HG03103 (cell line): ENCODE measurements around the gene RNF7.
"Not testable (repeated sequence)": the region's sequence is repeated elsewhere in the genome, so short reads cannot be mapped to it uniquely, and the experiment has no call there.

Source experiments
- ATAC-seq: cut with Tn5 transposase; IDR thresholded peaks from one replicate; pipeline ENCODE4 v1.9.1; 2021; ENCODE audit warnings: low read depth; ENCODE audit not compliant: unreplicated experiment

Gene RNF7

DNA sequence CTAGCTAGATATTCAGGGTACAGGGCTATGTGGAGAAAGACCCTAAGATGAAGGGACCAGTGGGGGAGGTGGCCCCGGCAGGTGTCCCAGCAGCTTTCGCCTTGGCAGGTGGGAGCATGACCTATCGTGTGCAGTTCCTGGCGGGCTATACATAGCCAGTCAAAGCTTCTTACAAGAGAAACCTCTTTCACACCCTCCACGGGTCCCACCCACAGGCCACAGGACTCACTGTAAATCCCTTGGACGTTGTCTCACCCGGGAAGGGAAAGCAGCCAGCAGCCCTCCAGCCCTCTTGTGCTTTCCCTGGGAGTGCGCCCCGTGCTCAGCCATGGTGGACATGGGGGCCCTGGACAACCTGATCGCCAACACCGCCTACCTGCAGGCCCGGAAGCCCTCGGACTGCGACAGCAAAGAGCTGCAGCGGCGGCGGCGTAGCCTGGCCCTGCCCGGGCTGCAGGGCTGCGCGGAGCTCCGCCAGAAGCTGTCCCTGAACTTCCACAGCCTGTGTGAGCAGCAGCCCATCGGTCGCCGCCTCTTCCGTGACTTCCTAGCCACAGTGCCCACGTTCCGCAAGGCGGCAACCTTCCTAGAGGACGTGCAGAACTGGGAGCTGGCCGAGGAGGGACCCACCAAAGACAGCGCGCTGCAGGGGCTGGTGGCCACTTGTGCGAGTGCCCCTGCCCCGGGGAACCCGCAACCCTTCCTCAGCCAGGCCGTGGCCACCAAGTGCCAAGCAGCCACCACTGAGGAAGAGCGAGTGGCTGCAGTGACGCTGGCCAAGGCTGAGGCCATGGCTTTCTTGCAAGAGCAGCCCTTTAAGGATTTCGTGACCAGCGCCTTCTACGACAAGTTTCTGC lies 40.1 kb downstream of the RNF7 start:
- ATAC-seq, result no peak

DNA sequence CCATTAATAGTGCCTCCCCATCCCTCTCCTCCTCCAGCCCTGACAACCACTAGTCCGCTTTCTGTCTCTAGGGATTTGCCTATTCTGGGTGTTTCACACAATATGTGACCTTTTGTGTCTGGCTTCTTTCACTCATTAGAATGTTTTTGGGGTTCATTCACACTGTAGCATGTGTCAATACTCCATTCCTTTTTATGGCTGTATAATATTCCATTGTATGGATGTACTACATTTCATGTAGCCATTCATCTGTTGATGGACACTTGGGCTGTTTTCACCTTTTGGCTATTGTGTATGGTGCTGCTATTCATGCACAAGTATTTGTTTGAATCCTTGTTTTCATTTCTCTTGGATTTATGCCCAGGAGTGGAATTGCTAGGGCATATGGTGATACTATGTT lies 41.6 kb downstream of the RNF7 start:
- no peak for ATAC-seq

DNA sequence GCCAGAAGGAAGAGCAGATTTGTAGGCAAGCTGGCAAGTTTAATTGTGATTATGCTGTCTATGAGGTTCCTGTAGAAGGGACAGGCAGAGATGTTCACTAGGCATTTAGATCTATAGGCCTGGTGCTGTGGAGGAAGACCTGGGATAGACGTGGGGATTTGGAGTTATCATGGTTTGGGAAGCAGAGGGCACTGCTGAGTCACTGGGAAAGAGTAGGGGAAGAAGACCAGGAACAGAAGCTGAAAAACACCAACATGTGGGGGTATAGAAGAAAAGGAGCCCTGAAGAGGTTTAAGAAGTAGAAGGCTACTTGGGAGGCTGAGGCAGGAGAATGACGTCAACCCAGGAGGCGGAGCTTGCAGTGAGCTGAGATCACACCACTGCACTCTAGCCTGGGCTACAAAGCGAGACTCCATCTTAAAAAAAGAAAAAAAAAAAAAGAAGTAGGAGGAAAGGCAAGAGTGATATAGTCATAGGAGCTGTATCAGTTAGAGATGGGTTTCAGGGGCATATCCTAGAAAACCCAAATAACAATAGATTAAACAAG lies 44.4 kb downstream of the RNF7 start:
- no peak for ATAC-seq

DNA sequence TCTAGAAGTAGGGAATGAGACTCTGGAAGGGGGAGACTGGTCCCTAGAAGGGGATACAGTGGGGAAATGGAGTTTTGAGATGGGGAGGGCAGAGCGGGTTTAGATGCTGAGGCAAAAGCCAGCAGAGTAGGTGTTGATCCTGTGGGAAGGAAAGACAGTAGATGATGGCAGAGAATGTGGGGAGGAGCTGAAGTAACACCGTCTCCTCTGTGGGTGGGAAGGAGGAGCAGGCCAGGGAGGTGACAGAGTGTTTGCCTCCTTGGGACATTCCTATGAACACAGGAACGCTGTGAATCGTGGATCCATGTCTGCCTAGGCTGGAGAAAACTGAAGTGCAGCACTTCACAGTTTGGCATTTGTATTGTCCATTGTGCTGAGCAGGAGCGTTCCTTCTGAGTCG lies 45.5 kb downstream of the RNF7 start:
- no peak for ATAC-seq

DNA sequence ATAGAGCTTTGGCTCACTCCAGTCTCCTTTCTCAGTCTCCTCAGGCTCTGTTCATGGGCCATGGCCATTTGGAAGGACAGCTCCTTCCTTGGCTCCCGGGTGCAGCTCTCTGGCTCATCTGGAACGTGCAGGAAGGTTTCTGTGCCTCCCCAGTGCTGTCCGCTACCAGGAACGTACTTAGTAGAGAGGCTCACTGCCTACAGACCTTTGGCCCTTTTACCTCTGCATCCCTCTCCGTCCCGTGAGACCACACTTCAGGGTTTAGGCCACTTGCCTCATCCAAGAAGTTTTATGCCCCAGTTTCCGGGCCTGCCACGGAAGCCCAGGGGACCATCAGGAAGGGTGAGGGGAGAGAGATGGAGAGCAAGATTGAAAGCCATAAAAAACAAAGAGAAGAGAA lies 46.0 kb downstream of the RNF7 start:
- ATAC-seq, result no peak

DNA sequence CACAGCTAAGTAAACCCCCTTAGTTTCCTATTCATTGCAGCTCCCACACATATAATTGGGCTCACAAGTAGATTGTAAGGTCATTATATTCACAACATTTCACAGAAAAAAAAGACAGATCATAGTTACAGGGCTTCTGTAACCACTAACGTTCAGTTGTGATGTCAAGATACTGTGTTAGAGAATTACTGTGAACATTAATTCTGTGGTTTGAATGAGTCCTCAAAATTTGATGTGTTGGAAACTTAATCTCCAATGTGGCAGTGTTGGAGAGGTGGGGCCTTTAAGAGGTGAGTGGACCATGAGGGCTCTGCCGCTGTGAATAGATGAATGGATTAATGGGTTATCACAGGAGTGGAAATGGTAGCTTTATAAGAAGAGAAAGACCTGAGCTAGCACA lies 46.4 kb downstream of the RNF7 start:
- no peak for ATAC-seq

DNA sequence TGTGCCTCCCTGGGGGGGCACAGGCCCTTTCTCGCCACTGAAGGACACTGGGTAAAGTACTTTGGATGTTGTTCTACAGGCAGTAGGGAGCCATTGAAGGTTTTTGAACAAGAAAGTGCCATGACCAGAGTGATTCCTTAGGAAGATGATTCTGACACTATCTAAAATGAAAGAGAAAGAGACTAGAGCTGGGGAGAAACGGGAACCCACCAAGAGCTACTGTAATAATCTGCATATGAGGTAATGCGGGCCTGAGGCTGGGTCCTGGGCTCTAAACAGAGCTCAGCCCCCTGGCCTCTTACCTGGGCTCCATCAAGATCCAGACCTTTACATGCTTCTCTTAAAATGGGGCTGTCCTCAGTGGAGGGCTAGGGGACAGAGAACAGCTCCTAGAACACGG lies 50.1 kb downstream of the RNF7 start:
- no peak for ATAC-seq

DNA sequence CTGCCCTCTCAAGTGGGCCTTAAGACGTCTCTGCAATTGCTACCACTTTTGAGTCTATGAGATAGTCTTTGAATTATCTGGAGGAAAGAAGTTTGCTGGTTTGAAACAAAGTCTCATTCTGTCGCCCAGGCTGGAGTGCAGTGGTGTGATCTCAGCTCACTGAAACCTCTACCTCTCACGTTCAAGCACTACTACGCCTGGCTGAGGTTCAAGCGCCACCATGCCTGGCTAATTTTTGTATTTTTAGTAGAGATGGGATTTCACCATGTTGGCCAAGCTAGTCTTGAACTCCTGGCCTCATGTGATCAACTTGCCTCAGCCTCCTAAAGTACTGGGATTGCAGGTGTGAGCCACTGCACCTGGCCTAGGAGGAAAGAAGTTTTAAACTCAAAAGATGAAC lies 50.7 kb downstream of the RNF7 start:
- not testable (repeated sequence) for ATAC-seq

DNA sequence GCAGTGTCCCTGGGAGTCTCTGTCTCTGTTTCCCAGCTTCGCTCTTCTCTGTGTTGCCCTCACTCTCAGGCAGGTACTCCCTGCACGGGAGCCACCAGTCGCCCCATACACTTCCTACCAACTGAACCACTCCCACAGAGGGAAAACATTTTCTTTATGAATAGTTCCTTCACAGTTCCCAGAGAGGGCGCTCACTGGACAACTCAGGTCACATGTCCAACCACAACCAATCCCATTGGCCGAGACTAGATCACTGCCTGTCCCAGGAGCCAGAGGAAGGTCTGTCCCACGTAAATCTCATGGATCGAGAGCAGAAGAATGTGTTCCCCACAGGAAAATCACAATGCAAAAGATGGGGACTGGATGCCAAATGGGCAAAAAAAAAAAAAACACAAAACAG lies 51.2 kb downstream of the RNF7 start:
- ATAC-seq, result no peak

DNA sequence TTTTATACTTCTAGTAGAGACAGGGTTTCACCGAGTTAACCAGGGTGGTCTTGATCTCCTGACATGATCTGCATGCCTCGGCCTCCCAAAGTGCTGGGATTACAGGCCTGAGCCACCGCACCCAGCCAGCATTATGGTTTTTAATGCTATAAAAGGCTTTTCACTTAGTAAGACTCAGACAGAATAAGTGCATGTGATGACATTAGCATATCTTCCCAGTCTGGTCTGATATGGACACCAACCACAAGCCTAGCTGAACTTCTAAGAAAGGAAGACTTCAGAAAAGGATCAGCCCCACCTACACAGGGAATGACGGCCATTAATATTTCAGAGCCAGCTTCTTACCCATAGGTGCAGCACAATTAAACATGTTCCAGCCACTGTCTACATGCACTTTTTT lies 52.1 kb downstream of the RNF7 start:
- ATAC-seq, result no peak

DNA sequence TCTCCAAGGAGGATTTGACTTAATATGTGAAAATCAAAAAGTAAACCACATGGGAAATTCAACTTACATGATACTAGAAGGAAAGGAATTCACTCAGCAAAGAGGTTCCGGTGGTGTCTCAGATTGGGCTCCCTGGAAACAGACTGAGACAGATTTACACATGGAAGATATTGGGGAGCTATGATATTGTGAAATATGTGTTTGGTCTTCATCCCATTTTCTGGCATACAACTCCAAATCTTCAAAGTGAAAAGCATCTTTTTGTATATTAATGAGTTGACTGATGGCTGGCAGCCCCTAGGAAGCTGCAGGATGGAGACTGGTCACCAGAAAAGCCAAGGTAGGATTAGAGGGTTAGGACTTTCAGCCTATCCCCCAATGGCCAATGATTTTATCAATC lies 54.4 kb downstream of the RNF7 start:
- no peak for ATAC-seq

DNA sequence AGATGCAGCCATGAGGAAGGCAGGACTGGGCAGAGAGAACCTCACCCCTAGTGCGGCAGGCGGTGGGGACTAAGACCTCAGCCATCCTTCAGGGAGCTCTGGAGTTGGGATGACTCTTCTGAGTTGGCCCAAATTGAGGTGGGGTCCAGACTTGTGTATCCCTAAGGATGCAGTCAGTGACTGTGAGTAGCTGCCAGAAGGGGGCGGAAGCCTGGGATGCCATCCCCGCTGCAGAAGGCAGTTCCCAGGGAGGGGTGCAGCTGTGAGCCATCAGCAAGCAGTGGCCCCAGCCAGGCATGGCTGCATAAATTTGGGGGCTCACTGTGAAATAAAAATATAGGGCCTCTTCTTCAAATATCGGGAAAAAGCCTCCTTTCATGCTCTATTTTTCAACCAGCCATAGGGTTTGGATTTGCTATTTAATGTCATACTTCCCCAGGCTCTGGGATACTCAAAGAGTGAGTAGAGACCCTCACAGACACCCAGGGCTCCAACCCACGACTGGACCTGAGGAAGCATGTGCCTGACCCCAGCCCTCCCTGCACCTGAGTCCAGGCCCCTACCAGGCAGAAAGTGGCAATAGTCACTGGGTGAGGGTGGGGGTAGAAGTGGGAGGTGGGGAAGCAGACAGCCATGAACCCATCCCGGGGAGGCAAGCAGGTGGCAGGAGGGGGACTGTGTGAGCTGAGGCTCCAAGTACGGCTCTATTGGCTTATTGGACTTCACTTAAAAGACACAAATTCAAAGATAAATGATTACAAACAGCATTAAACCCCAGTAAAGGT lies 55.6 kb downstream of the RNF7 start:
- ATAC-seq, result no peak

DNA sequence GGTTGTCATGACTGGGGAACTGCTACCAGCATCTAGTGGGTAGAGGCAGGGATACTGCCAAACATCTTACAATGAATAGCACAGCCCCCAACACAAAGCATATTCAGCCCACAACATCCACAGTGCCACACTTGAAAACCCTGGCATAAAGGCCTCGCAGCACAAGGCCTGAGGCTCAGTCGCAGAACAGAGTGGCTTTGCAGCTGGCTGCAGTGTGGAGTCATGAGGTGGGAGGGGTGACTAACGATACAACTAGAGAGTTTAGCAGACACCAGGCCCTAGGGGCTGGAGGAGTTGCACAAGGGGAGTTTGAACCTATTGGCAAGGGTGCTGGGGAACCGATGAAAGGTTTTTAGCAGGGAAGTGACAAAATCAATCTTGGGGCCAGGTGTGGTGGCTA lies 57.2 kb downstream of the RNF7 start:
- ATAC-seq, result no peak

DNA sequence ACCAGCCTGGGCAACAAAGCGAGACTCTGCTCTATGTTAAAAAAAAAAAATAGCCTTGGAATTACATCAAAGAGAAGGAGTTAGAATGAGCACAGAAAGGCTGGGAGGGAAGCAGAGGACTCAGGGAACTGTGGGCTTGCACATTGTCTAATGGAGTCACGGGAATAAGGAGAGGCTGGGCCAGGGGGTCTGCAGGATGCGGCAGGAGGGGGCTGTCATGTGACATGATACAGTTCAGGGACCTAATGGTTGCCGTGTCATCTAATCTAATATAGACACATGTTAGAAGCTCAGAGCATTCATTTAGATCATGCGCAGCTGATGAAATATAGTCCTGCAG lies 57.6 kb downstream of the RNF7 start:
- ATAC-seq, result no peak

DNA sequence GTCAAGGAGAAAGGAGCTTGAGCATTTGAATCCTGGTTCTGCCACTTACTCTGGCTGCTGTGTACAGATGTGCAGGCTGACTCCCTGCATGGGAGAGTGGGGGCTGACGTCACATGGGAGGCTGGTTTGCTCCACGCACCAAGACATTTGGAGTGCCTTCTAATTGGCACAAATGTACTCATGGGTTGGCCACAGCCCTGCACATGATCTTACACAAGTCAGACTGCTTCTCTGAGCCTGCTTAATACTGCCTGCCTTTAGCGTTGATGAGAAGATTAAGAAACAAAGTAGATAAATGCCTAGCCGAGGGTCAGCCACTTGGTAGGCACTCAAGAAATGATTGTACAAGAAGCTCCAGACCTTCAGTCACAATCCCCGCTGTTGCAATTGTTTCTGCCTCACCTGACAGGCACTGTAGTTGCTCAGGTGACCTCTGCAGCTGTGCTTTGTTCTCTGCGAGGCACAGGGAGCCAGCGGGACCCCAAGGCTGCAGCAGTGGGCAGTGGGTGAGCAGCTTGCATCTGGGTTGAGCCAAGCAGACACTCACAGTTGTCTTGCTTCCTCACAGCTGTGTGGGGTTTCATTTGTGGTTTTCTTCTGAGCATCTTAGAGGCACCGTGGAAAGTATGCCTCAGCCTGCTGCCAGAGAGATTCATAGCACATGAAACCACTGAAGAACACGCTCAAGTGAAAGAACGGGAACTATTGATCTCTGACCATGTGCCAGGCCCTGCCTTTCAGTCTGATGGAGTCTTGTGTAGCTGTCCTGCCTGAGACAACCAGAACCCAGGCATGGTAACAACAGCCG lies 58.2 kb downstream of the RNF7 start:
- ATAC-seq, result peak; percentile 90
